WTC11 (cell line): ENCODE measurements around the gene ECHDC3. TPM values are rescaled to one million over a fixed set of nuclear protein-coding genes. Genes with fewer than 3 reads are reported as not detected.
"Not testable (repeated sequence)": the region's sequence is repeated elsewhere in the genome, so short reads cannot be mapped to it uniquely, and the experiment has no call there.

Experiments used
- ATAC-seq: fragments of 200-7000 bp; cut with Tn5 transposase; 2 replicates; pipeline ENCODE4 v1.10.0; 2021; ENCODE audit warnings: mild to moderate bottlenecking, moderate library complexity
- CTCF ChIA-PET: fragments of 300-600 bp; sonication (Branson Sonifier 250); formaldehyde crosslinking; loops from one replicate; lab custom pipeline; 2021; ENCODE audit warnings: antibody characterized with exemption; lab: Charles Lee
- POLR2A ChIA-PET: fragments of 350-600 bp; sonication (Branson Sonifier 250); formaldehyde crosslinking; loops from one replicate; lab custom pipeline; 2021; ENCODE audit warnings: antibody characterized with exemption; lab: Charles Lee
- DNase-seq: peaks from one replicate; pipeline ENCODE4 v3.0.0; 2021; ENCODE audit warnings: low spot score
- H3K27ac Mint-ChIP-seq: 2 replicates; pipeline ENCODE4 v1.8.0; 2021; ENCODE audit warnings: mixed read lengths
- H3K27me3 Mint-ChIP-seq: 2 replicates; pipeline ENCODE4 v1.8.0; 2021; ENCODE audit warnings: low read depth, mild to moderate bottlenecking, moderate library complexity, mixed read lengths
- H3K36me3 Mint-ChIP-seq: 2 replicates; pipeline ENCODE4 v1.8.0; 2021; ENCODE audit warnings: mixed read lengths
- H3K4me1 Mint-ChIP-seq: 2 replicates; pipeline ENCODE4 v1.8.0; 2022; ENCODE audit warnings: mixed read lengths
- H3K4me3 Mint-ChIP-seq: 2 replicates; pipeline ENCODE4 v1.8.0; 2021; ENCODE audit warnings: mild to moderate bottlenecking, moderate library complexity, mixed read lengths
- H3K9me3 Mint-ChIP-seq: 2 replicates; pipeline ENCODE4 v1.8.0; 2021; ENCODE audit warnings: mixed read lengths
- ATF3 ChIP-seq: sonication (generic); formaldehyde crosslinking; conservative IDR thresholded peaks from 2 replicates; pipeline ENCODE4 v1.8.1; 2022; ENCODE audit warnings: mild to moderate bottlenecking, missing genetic modification reagents
- CREB1 ChIP-seq: sonication (generic); formaldehyde crosslinking; IDR thresholded peaks from 2 replicates; pipeline ENCODE4 v1.8.0; 2023; ENCODE audit warnings: mild to moderate bottlenecking, missing genetic modification reagents
- CREM ChIP-seq: sonication (generic); formaldehyde crosslinking; IDR thresholded peaks from 2 replicates; pipeline ENCODE4 v1.8.1; 2022; ENCODE audit warnings: mild to moderate bottlenecking, missing genetic modification reagents, moderate library complexity
- E2F1 ChIP-seq: sonication (generic); formaldehyde crosslinking; IDR thresholded peaks from 2 replicates; pipeline ENCODE4 v1.8.0; 2022; ENCODE audit warnings: mild to moderate bottlenecking, missing genetic modification reagents
- FOXJ3 ChIP-seq: sonication (generic); formaldehyde crosslinking; IDR thresholded peaks from 2 replicates; pipeline ENCODE4 v1.9.0; 2021; ENCODE audit warnings: missing genetic modification reagents, mild to moderate bottlenecking, borderline replicate concordance
- GABPB1 ChIP-seq: sonication (generic); formaldehyde crosslinking; IDR thresholded peaks from 2 replicates; pipeline ENCODE4 v1.8.1; 2023; ENCODE audit warnings: mild to moderate bottlenecking, missing genetic modification reagents
- HMGXB4 ChIP-seq: sonication (generic); formaldehyde crosslinking; IDR thresholded peaks from 2 replicates; pipeline ENCODE4 v1.8.1; 2023; ENCODE audit warnings: mild to moderate bottlenecking, moderate library complexity, missing genetic modification reagents
- JAZF1 ChIP-seq: fragments of 250-450 bp; sonication (Bioruptor Pico); IDR thresholded peaks from 2 replicates; pipeline ENCODE4 v1.9.0; 2021; ENCODE audit warnings: moderate library complexity, mild to moderate bottlenecking, inconsistent platforms
- NFYB ChIP-seq: sonication (generic); formaldehyde crosslinking; conservative IDR thresholded peaks from 2 replicates; pipeline ENCODE4 v1.8.0; 2022; ENCODE audit warnings: low read depth, missing genetic modification reagents
- PREB ChIP-seq: sonication (generic); formaldehyde crosslinking; IDR thresholded peaks from 2 replicates; pipeline ENCODE4 v1.8.1; 2022; ENCODE audit warnings: mild to moderate bottlenecking, missing genetic modification reagents, moderate library complexity, borderline replicate concordance
- PRRX2 ChIP-seq: fragments of 250-450 bp; sonication (Bioruptor Pico); IDR thresholded peaks from 2 replicates; pipeline ENCODE4 v1.8.0; 2021; ENCODE audit warnings: mild to moderate bottlenecking
- RORB ChIP-seq: fragments of 250-450 bp; sonication (Bioruptor Pico); IDR thresholded peaks from 2 replicates; pipeline ENCODE4 v1.9.0; 2021; ENCODE audit warnings: mild to moderate bottlenecking
- SMAD4 ChIP-seq: sonication (generic); formaldehyde crosslinking; IDR thresholded peaks from 2 replicates; pipeline ENCODE4 v1.8.0; 2022; ENCODE audit warnings: mild to moderate bottlenecking, missing genetic modification reagents
- SP1 ChIP-seq: sonication (generic); formaldehyde crosslinking; conservative IDR thresholded peaks from 2 replicates; pipeline ENCODE4 v1.8.1; 2022; ENCODE audit warnings: missing genetic modification reagents
- TCF7 ChIP-seq: sonication (generic); formaldehyde crosslinking; IDR thresholded peaks from 2 replicates; pipeline ENCODE4 v1.8.0; 2022; ENCODE audit warnings: mild to moderate bottlenecking, low read depth, missing genetic modification reagents, moderate library complexity
- USF1 ChIP-seq: sonication (generic); formaldehyde crosslinking; IDR thresholded peaks from 2 replicates; pipeline ENCODE4 v1.8.0; 2022; ENCODE audit warnings: mild to moderate bottlenecking, missing genetic modification reagents
- ZNF423 ChIP-seq: fragments of 250-450 bp; sonication (Bioruptor Pico); IDR thresholded peaks from 2 replicates; pipeline ENCODE4 v2.1.2; 2022; ENCODE audit warnings: mild to moderate bottlenecking, moderate library complexity
- ZSCAN18 ChIP-seq: fragments of 250-450 bp; sonication (Bioruptor Pico); IDR thresholded peaks from 2 replicates; pipeline ENCODE4 v2.1.2; 2022; ENCODE audit warnings: mild to moderate bottlenecking, moderate library complexity
- total RNA-seq: library from RNA; stranded (reverse); gene quantifications from 3 replicates; pipeline ENCODE4 v1.2.3, GENCODE V29; 2021

The ECHDC3 gene
- total RNA-seq, 1 experiment from 2014 or later: 17.1 TPM

- H3K36me3 Mint-ChIP-seq: peaks cover 16% of the 10 kb centered on the region
- ChIA-PET CTCF (no interaction called here), POLR2A (no interaction called here)
- H3K4me1 Mint-ChIP-seq: no peaks in the 10 kb centered on the region
- H3K9me3 Mint-ChIP-seq: peaks cover 26% of the 10 kb centered on the region
- no peak for TF ChIP-seq GABPB1 (CRISPR knock-in tag)
- no peak for TF ChIP-seq JAZF1 (CRISPR knock-in tag)
- TF ChIP-seq SMAD4 (CRISPR knock-in tag): no peak
- TF ChIP-seq USF1 (CRISPR knock-in tag): no peak
- no peak for TF ChIP-seq SP1
- TF ChIP-seq ZSCAN18 (CRISPR knock-in tag): no peak
- H3K27me3 Mint-ChIP-seq: no peaks in the 10 kb centered on the region; the same call in 1 of the 2 replicates
- H3K27ac Mint-ChIP-seq: no peak overlapping the region
- DNase-seq (no peak), ATAC-seq (no peak)
- H3K4me3 Mint-ChIP-seq: no peak overlapping the region
Measured at GRCh38 chr10:11727563-11727962, 14.6 kb upstream of the ECHDC3 start.

- TF ChIP-seq ATF3 (no peak), CREB1 (CRISPR knock-in tag) (no peak), NFYB (CRISPR knock-in tag) (no peak), ZNF423 (CRISPR knock-in tag) (no peak), PREB (CRISPR knock-in tag) (no peak)
- Mint-ChIP-seq H3K9me3 (peaks cover 26% of the 10 kb centered on the region), H3K27ac (no peak overlapping the region), H3K4me3 (no peak overlapping the region), H3K27me3 (no peaks in the 10 kb centered on the region; the same call in 1 of the 2 replicates), H3K36me3 (peaks cover 16% of the 10 kb centered on the region), H3K4me1 (no peaks in the 10 kb centered on the region)
- ATAC-seq: no peak
- no peak for DNase-seq
- ChIA-PET POLR2A (interaction anchor here (0.6 kb wide), 1 partner anchor 66 kb away, joined by 3 read pairs; no protein-coding TSS in a partner anchor), CTCF (no interaction called here)
Measured at GRCh38 chr10:11728353-11728752, 13.8 kb upstream of the ECHDC3 start.

GRCh38 chr10:11729790-11730315 lies 12.3 kb upstream of the ECHDC3 start:
- Mint-ChIP-seq H3K36me3 (peaks cover 16% of the 10 kb centered on the region), H3K27me3 (no peaks in the 10 kb centered on the region; the same call in 1 of the 2 replicates), H3K27ac (no peak overlapping the region), H3K4me1 (no peaks in the 10 kb centered on the region), H3K4me3 (no peak overlapping the region), H3K9me3 (peaks cover 26% of the 10 kb centered on the region)
- no peak for ATAC-seq
- DNase-seq: no peak
- TF ChIP-seq TCF7 (CRISPR knock-in tag) (no peak), RORB (CRISPR knock-in tag) (no peak)
- TF ChIP-seq, all 79 proteins: peak for 0
- ChIA-PET CTCF (no interaction called here), POLR2A (no interaction called here)

GRCh38 chr10:11730779-11731178 lies 11.4 kb upstream of the ECHDC3 start:
- ChIA-PET CTCF (no interaction called here), POLR2A (interaction anchor here (0.6 kb wide), 1 partner anchor 78 kb away, joined by 5 read pairs; no protein-coding TSS in a partner anchor)
- TF ChIP-seq CREB1 (CRISPR knock-in tag) (no peak), CREM (CRISPR knock-in tag) (no peak), E2F1 (CRISPR knock-in tag) (no peak), FOXJ3 (CRISPR knock-in tag) (no peak), PRRX2 (CRISPR knock-in tag) (no peak), HMGXB4 (no peak)
- Mint-ChIP-seq H3K4me3 (no peak overlapping the region), H3K4me1 (no peaks in the 10 kb centered on the region), H3K27me3 (no peaks in the 10 kb centered on the region; the same call in 1 of the 2 replicates), H3K9me3 (peaks cover 26% of the 10 kb centered on the region), H3K36me3 (peaks cover 16% of the 10 kb centered on the region), H3K27ac (no peak overlapping the region)
- no peak for ATAC-seq
- DNase-seq: no peak

- Mint-ChIP-seq H3K4me3 (peak overlapping the region; percentile 69), H3K27me3 (peaks cover 34% of the 10 kb centered on the region), H3K36me3 (peaks cover 21% of the 10 kb centered on the region), H3K9me3 (peaks cover 22% of the 10 kb centered on the region), H3K4me1 (peaks cover 15% of the 10 kb centered on the region)
- ATAC-seq, H3K27ac Mint-ChIP-seq, CTCF ChIA-PET, POLR2A ChIA-PET: not testable (repeated sequence)
- DNase-seq: peak; percentile 35
Measured at GRCh38 chr10:11736767-11737166, 5.4 kb upstream of the ECHDC3 start.
